ENCODE results near the gene DLG1. TPM values are rescaled to one million over a fixed set of nuclear protein-coding genes. Genes with fewer than 3 reads are reported as not detected.

The DLG1 gene
- total RNA-seq, 2 experiments from 2014 or later, result 48.9 to 95.1 TPM

- no peak overlapping the region for H2AFZ ChIP-seq (ENCODE audit: low read length)
- no peak for DNase-seq (ENCODE audit: low spot score)
- H3K9me3 ChIP-seq (ENCODE audit: low read length), result no peaks in the 10 kb centered on the region
- ChIA-PET POLR2A (no interaction called here), CTCF (ENCODE audit: unreplicated experiment) (no interaction called here)
- no peak overlapping the region for H3K4me3 ChIP-seq (ENCODE audit: low read depth, low read length, poor library complexity, severe bottlenecking)
- intact Hi-C loops (cut with micrococcal nuclease; ENCODE audit: unreplicated experiment), result no loop called here
- H3K4me1 ChIP-seq (ENCODE audit: insufficient read depth, low read length, poor library complexity, severe bottlenecking), result no peaks in the 10 kb centered on the region
- H3K4me2 ChIP-seq (ENCODE audit: low read length), result no peak overlapping the region
- no peaks in the 10 kb centered on the region for H3K9me2 ChIP-seq (ENCODE audit: insufficient read depth, low read length)
- TF ChIP-seq EZH2phosphoT487 (IDR thresholded peaks at IDR 0.05; ENCODE audit: borderline replicate concordance, low read depth, low read length) (no peak), CTCF (conservative IDR thresholded peaks at IDR 0.05; ENCODE audit: low read length) (no peak)
- no peaks in the 10 kb centered on the region for H4K20me1 ChIP-seq (ENCODE audit: insufficient read depth, low read length)
- H3K36me3 ChIP-seq (ENCODE audit: insufficient read depth, low read length), result no peaks in the 10 kb centered on the region
- H3K27ac ChIP-seq (ENCODE audit: low read depth, low read length, poor library complexity, severe bottlenecking), result no peak overlapping the region
- BruUV-seq (replicated peaks), result no TSS peak
- H3K79me2 ChIP-seq (ENCODE audit: insufficient read depth, low read depth, low read length), result no peaks in the 10 kb centered on the region
Measured at GRCh38 chr3:197327701-197328100, 29.3 kb upstream of the DLG1 start.

- no peak overlapping the region for H3K27ac ChIP-seq (ENCODE audit: low read depth, low read length, poor library complexity, severe bottlenecking)
- no TSS peak for BruUV-seq (replicated peaks)
- H3K36me3 ChIP-seq (ENCODE audit: insufficient read depth, low read length), result no peaks in the 10 kb centered on the region
- H3K4me3 ChIP-seq (ENCODE audit: low read depth, low read length, poor library complexity, severe bottlenecking), result no peak overlapping the region
- intact Hi-C loops (cut with micrococcal nuclease; ENCODE audit: unreplicated experiment), result no loop called here
- H4K20me1 ChIP-seq (ENCODE audit: insufficient read depth, low read length), result no peaks in the 10 kb centered on the region
- ChIA-PET CTCF (ENCODE audit: unreplicated experiment) (no interaction called here), POLR2A (interaction anchor here (0.6 kb wide), 1 partner anchor 42 kb away, joined by 3 read pairs; no protein-coding TSS in a partner anchor)
- no peak overlapping the region for H3K4me2 ChIP-seq (ENCODE audit: low read length)
- no peak for DNase-seq (ENCODE audit: low spot score)
- no peaks in the 10 kb centered on the region for H3K79me2 ChIP-seq (ENCODE audit: insufficient read depth, low read depth, low read length)
- TF ChIP-seq CTCF (conservative IDR thresholded peaks at IDR 0.05; ENCODE audit: low read length) (no peak), EZH2phosphoT487 (IDR thresholded peaks at IDR 0.05; ENCODE audit: borderline replicate concordance, low read depth, low read length) (no peak)
- H3K9me3 ChIP-seq (ENCODE audit: low read length), result no peaks in the 10 kb centered on the region
- no peaks in the 10 kb centered on the region for H3K9me2 ChIP-seq (ENCODE audit: insufficient read depth, low read length)
- H3K4me1 ChIP-seq (ENCODE audit: insufficient read depth, low read length, poor library complexity, severe bottlenecking), result no peaks in the 10 kb centered on the region
- H2AFZ ChIP-seq (ENCODE audit: low read length), result no peak overlapping the region
Measured at GRCh38 chr3:197325773-197326172, 27.4 kb upstream of the DLG1 start.

GRCh38 chr3:197322149-197322548, 23.7 kb upstream of the DLG1 start:
- TF ChIP-seq CTCF (conservative IDR thresholded peaks at IDR 0.05; ENCODE audit: low read length) (no peak), EZH2phosphoT487 (IDR thresholded peaks at IDR 0.05; ENCODE audit: borderline replicate concordance, low read depth, low read length) (no peak)
- POLR2A ChIA-PET, result no interaction called here

More at GRCh38 chr3:197322149-197322548, 23.7 kb upstream of the DLG1 start:
- no peak overlapping the region for H3K4me3 ChIP-seq (ENCODE audit: low read depth, low read length, poor library complexity, severe bottlenecking)
- no peaks in the 10 kb centered on the region for H3K79me2 ChIP-seq (ENCODE audit: insufficient read depth, low read depth, low read length)
- H3K36me3 ChIP-seq (ENCODE audit: insufficient read depth, low read length), result no peaks in the 10 kb centered on the region
- BruUV-seq (replicated peaks), result no TSS peak
- CTCF ChIA-PET (ENCODE audit: unreplicated experiment), result no interaction called here
- no peaks in the 10 kb centered on the region for H3K4me1 ChIP-seq (ENCODE audit: insufficient read depth, low read length, poor library complexity, severe bottlenecking)
- H3K9me2 ChIP-seq (ENCODE audit: insufficient read depth, low read length), result no peaks in the 10 kb centered on the region
- no peak overlapping the region for H2AFZ ChIP-seq (ENCODE audit: low read length)
- H4K20me1 ChIP-seq (ENCODE audit: insufficient read depth, low read length), result no peaks in the 10 kb centered on the region
- H3K9me3 ChIP-seq (ENCODE audit: low read length), result no peaks in the 10 kb centered on the region
- H3K27ac ChIP-seq (ENCODE audit: low read depth, low read length, poor library complexity, severe bottlenecking), result no peak overlapping the region
- DNase-seq (ENCODE audit: low spot score), result no peak
- no peak overlapping the region for H3K4me2 ChIP-seq (ENCODE audit: low read length)
- intact Hi-C loops (cut with micrococcal nuclease; ENCODE audit: unreplicated experiment), result no loop called here
